IMR-90 (cell line): ENCODE results near the gene DDX41. TPM values are rescaled to one million over a fixed set of nuclear protein-coding genes. Genes with fewer than 3 reads are reported as not detected.

Source experiments
- ATAC-seq: fragments of 200-7000 bp; cut with Tn5 transposase; 2 replicates; pipeline ENCODE4 v1.9.1; 2020; ENCODE audit warnings: low read depth, mild to moderate bottlenecking, moderate library complexity
- BruUV-seq: library from RNA; stranded (reverse); fragments of 400-500 nt; replicated peaks from 2 replicates; lab custom pipeline; 2021; lab: Mats Ljungman, UMichigan
- CTCF ChIA-PET: fragments of 300-600 bp; formaldehyde crosslinking; extraction: SDS; loops from one replicate; lab custom pipeline; 2021; ENCODE audit warnings: antibody characterized with exemption; lab: Yijun Ruan, JAX
- POLR2A ChIA-PET: fragments of 300-600 bp; sonication (Branson Sonifier 250); formaldehyde crosslinking; loops from one replicate; lab custom pipeline; 2022; ENCODE audit warnings: antibody characterized with exemption; ENCODE audit not compliant: unreplicated experiment; lab: Charles Lee
- DNase-seq: peaks from one replicate; pipeline ENCODE4 v3.0.0; 2013
- H2AFZ ChIP-seq: replicated peaks from 2 replicates; pipeline ENCODE3; 2013; ENCODE audit warnings: low read length, mild to moderate bottlenecking; ENCODE audit not compliant: poor library complexity
- H2AK5ac ChIP-seq: 2 replicates; pipeline ENCODE4 v1.6.1; 2013; ENCODE audit warnings: low read depth, low read length, inconsistent platforms
- H2AK9ac ChIP-seq: replicated peaks from 2 replicates; pipeline ENCODE3; 2013; ENCODE audit warnings: mild to moderate bottlenecking, low read depth, low read length, moderate library complexity; ENCODE audit not compliant: poor library complexity
- H2BK120ac ChIP-seq: 2 replicates; pipeline ENCODE4 v1.6.1; 2013; ENCODE audit warnings: low read depth, low read length, inconsistent platforms
- H2BK15ac ChIP-seq: 3 replicates; pipeline ENCODE4 v1.6.1; 2013; ENCODE audit warnings: low read depth, low read length, inconsistent platforms
- H2BK20ac ChIP-seq: 2 replicates; pipeline ENCODE4 v1.6.1; 2013; ENCODE audit warnings: low read depth, mild to moderate bottlenecking, inconsistent platforms, low read length, moderate library complexity
- H2BK5ac ChIP-seq: 2 replicates; pipeline ENCODE4 v1.6.1; 2013; ENCODE audit warnings: mild to moderate bottlenecking, low read depth, low read length, inconsistent platforms; ENCODE audit not compliant: poor library complexity, severe bottlenecking
- H3K14ac ChIP-seq: replicated peaks from 2 replicates; pipeline ENCODE4 v1.6.1; 2013; ENCODE audit warnings: low read depth, low read length, inconsistent platforms
- H3K18ac ChIP-seq: 2 replicates; pipeline ENCODE4 v1.6.1; 2013; ENCODE audit warnings: low read depth, low read length, control low read depth
- H3K23ac ChIP-seq: 2 replicates; pipeline ENCODE4 v1.6.1; 2013; ENCODE audit warnings: low read depth, low read length, inconsistent platforms
- H3K27ac ChIP-seq: 2 replicates; pipeline ENCODE4 v1.5.1; 2013; ENCODE audit warnings: mild to moderate bottlenecking, control low read depth, low read length; ENCODE audit not compliant: insufficient read depth
- H3K27me3 ChIP-seq: 2 replicates; pipeline ENCODE4 v1.6.1; 2013; ENCODE audit warnings: low read length; ENCODE audit not compliant: control insufficient read depth, insufficient read depth
- H3K36me3 ChIP-seq: 2 replicates; pipeline ENCODE4 v1.6.1; 2013; ENCODE audit warnings: low read length, mixed read lengths; ENCODE audit not compliant: control insufficient read depth, insufficient read depth
- H3K4ac ChIP-seq: 2 replicates; pipeline ENCODE4 v1.6.1; 2013; ENCODE audit warnings: low read depth, low read length, inconsistent platforms
- H3K4me1 ChIP-seq: 2 replicates; pipeline ENCODE4 v1.6.1; 2013; ENCODE audit warnings: low read length, mixed read lengths; ENCODE audit not compliant: control insufficient read depth, insufficient read depth
- H3K4me2 ChIP-seq: 2 replicates; pipeline ENCODE4 v1.6.1; 2013; ENCODE audit warnings: low read depth, mild to moderate bottlenecking, control low read depth, low read length, moderate library complexity
- H3K4me3 ChIP-seq: 2 replicates; pipeline ENCODE4 v1.5.1; 2013; ENCODE audit warnings: low read depth, mild to moderate bottlenecking, control low read depth, low read length, moderate library complexity; ENCODE audit not compliant: insufficient read depth
- H3K56ac ChIP-seq: 2 replicates; pipeline ENCODE4 v1.6.1; 2013; ENCODE audit warnings: low read length, inconsistent platforms; ENCODE audit not compliant: insufficient read depth; ENCODE audit errors: extremely low read depth
- H3K79me1 ChIP-seq, 2 experiments: 2 replicates each; pipeline ENCODE4 v1.6.1; 2013; ENCODE audit warnings: low read length in 2 of 2, inconsistent platforms in 1 of 2, low read depth in 1 of 2
- H3K9ac ChIP-seq: 2 replicates; pipeline ENCODE4 v1.6.1; 2013; ENCODE audit warnings: low read depth, low read length, control low read depth
- H3K9me1 ChIP-seq: 2 replicates; pipeline ENCODE4 v1.6.1; 2013; ENCODE audit warnings: low read length, inconsistent platforms; ENCODE audit not compliant: insufficient read depth
- H3K9me3 ChIP-seq: 2 replicates; pipeline ENCODE4 v1.6.1; 2013; ENCODE audit warnings: low read length; ENCODE audit not compliant: control insufficient read depth, insufficient read depth
- H4K20me1 ChIP-seq: 2 replicates; pipeline ENCODE4 v1.6.1; 2013; ENCODE audit warnings: low read length, inconsistent platforms; ENCODE audit not compliant: insufficient read depth
- H4K5ac ChIP-seq: 2 replicates; pipeline ENCODE4 v1.6.1; 2013; ENCODE audit warnings: mild to moderate bottlenecking, low read depth, low read length, control low read depth
- H4K8ac ChIP-seq, 2 experiments: 2 replicates each; pipeline ENCODE4 v1.6.1; 2013; ENCODE audit warnings: low read depth in 2 of 2, low read length in 2 of 2, control low read depth in 1 of 2, inconsistent platforms in 1 of 2
- H4K91ac ChIP-seq: 2 replicates; pipeline ENCODE4 v1.6.1; 2013; ENCODE audit warnings: low read depth, low read length, inconsistent platforms; ENCODE audit not compliant: insufficient read depth
- MAFK ChIP-seq: IDR thresholded peaks from 2 replicates; pipeline ENCODE4 v1.6.1; 2012; ENCODE audit warnings: low read depth, low read length, improper control_type of control experiment
- MAZ ChIP-seq: IDR thresholded peaks from 2 replicates; pipeline ENCODE4 v1.6.1; 2012; ENCODE audit warnings: low read depth, mild to moderate bottlenecking, low read length, improper control_type of control experiment, moderate library complexity, borderline replicate concordance
- WGBS, 2 experiments: methylation state at CpG; one replicate each; pipeline versions ENCODE4 v1.1.5 to v1.1.7; 2013; ENCODE audit warnings: missing lambda C conversion rate in 2 of 2; ENCODE audit not compliant: insufficient read length in 1 of 2; ENCODE audit errors: extremely low coverage in 2 of 2; 5-methylcytosine and 5-hydroxymethylcytosine counted together
- dilution Hi-C: fragments of 300-500 bp; cut with HindIII; formaldehyde crosslinking; loops from one replicate; pipeline ENCODE4 v1.14.3; 2018; ENCODE audit warnings: low sequenced_read_pairs; ENCODE audit not compliant: unreplicated experiment
- in situ Hi-C: fragments of 300-500 bp; cut with MboI; formaldehyde crosslinking; loops from 3 replicates; pipeline ENCODE4 v1.14.3; 2019; ENCODE audit warnings: low sequenced_read_pairs, inconsistent platforms, mixed read lengths
- intact Hi-C: fragments of 100-400 bp; cut with micrococcal nuclease; formaldehyde crosslinking; loops from 2 replicates; pipeline ENCODE4 v1.10.0; 2022
- polyA plus RNA-seq, 3 experiments: library from polyadenylated mRNA; depleted of rRNA; stranded (reverse); fragments of >200 nt; gene quantifications; 2 replicates each; pipeline ENCODE4 v1.2.3, GENCODE V29; 2012; ENCODE audit warnings: low replicate concordance in 1 of 3
- total RNA-seq: library from RNA; depleted of rRNA; stranded (reverse); fragments of >200 nt; gene quantifications from 2 replicates; pipeline ENCODE4 v1.2.3, GENCODE V29; 2012

DDX41 gene
- total and polyA plus RNA-seq, 2 of the 4 experiments (the other 2 are of a cell fraction) = 130 to 170 TPM

GRCh38 chr5:177471610-177472356, 45.0 kb downstream of the DDX41 start:
- peak overlapping the region; percentile 93 for H3K9ac ChIP-seq
- peak overlapping the region; percentile 75 for H3K4me2 ChIP-seq
- H2BK5ac ChIP-seq = peak overlapping the region; percentile 85
- peak overlapping the region; percentile 6 for H3K4ac ChIP-seq
- dilution Hi-C loops (no loop called here), intact Hi-C loops (loop anchor here (2.0 kb wide), 1 partner anchor 25 kb away; the partner anchor contains the start of gene PDLIM7), in situ Hi-C loops (no loop called here)
- DNase-seq (peak; percentile 65), ATAC-seq (no peak)
- no peaks in the 10 kb centered on the region for H3K9me3 ChIP-seq
- ChIA-PET POLR2A (interaction anchor here (1.9 kb wide), 1 partner anchor 24 kb away, joined by 11 read pairs; no protein-coding TSS in a partner anchor), CTCF (no interaction called here)
- peak overlapping the region; percentile 55; the same call in 1 of the 2 replicates for H3K14ac ChIP-seq
- H3K79me1 ChIP-seq = peaks cover 17 to 59% of the 10 kb centered on the region in 2 experiments; a peak in 3 of 4 replicates
- peaks cover 59% of the 10 kb centered on the region for H4K20me1 ChIP-seq
- no peak overlapping the region for H4K5ac ChIP-seq
- peaks cover 47% of the 10 kb centered on the region for H3K4me1 ChIP-seq
- peak overlapping the region; percentile 97 for H3K4me3 ChIP-seq
- H3K27ac ChIP-seq = peak overlapping the region; percentile 86
- H4K91ac ChIP-seq = no peak overlapping the region; the same call in 1 of the 2 replicates
- peak; percentile 23; the same call in 1 of the 2 replicates for TF ChIP-seq MAZ
- TF ChIP-seq MAFK = no peak
- H3K23ac ChIP-seq = peak overlapping the region; percentile 63
- BruUV-seq = no TSS peak
- H3K36me3 ChIP-seq = peaks cover 32% of the 10 kb centered on the region
- H2AFZ ChIP-seq = no peak overlapping the region
- H3K27me3 ChIP-seq = no peaks in the 10 kb centered on the region
- no peak overlapping the region for H2BK20ac ChIP-seq
- peak overlapping the region in 1 of 2 experiments; percentile 5; a peak in 1 of 4 replicates for H4K8ac ChIP-seq
- peaks cover 43% of the 10 kb centered on the region for H3K9me1 ChIP-seq
- no peak overlapping the region; the same call in 1 of the 2 replicates for H3K56ac ChIP-seq
- WGBS, 2 experiments = 10% methylated on average over 6 of the region's 14 CpGs; no CpG with 5 or more reads in 1 of the 2 experiments
- no peak overlapping the region for H3K18ac ChIP-seq
- H2BK15ac ChIP-seq = no peak overlapping the region
- peak overlapping the region; percentile 91 for H2AK5ac ChIP-seq
- H2AK9ac ChIP-seq = peak overlapping the region; percentile 98
- H2BK120ac ChIP-seq = no peak overlapping the region
